ENCODE data around the gene FAM83E.
A peak's percentile ranks its signal among the peaks of the same experiment; 100 is the strongest.
"Not testable (repeated sequence)": the region's sequence is repeated elsewhere in the genome, so short reads cannot be mapped to it uniquely, and the experiment has no call there.

The FAM83E gene

DNA sequence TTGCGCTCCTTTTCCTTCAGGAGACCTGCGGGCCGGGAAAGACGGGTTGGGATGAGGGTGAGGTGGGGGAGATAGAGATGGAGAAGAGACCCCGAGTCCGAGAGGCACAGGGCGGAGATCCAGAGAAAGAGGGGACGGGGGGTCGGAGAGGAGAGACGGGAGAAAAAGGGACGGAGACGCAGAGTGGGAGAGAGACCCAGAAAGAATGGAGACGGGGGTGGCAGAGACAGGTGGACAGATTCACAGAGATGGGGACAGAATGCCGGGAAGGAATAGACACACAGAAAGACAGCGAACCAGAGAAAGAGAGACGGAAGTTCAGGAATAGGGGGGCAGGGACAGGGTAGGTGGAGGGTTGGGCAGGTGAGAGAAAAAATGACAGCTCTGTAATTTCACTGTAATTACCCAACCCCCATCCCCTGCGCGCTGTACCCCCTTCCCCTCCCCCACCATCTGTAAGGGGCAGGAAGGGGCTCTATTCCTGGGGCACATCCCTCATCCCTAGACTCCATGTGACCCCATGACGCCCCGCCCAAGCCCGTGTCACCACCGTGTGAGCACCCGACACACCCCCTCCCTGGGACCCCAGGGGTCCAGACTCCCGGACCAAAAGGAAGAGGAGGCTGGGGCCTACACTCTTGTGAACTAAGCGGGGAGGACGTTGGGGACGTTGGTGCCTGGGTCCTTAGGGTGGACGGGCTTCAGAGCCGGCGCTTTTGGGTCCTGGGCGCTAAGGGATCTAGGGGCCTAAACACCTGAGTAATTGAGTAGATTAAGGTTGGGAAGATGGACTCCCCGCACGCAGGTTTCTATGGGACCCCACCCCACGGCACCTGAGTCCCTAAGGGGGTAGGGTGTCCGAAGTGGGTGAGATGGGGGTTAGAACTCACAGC, 21.3 kb upstream of the FAM83E start:
- TF ChIP-seq, protein P1, sequence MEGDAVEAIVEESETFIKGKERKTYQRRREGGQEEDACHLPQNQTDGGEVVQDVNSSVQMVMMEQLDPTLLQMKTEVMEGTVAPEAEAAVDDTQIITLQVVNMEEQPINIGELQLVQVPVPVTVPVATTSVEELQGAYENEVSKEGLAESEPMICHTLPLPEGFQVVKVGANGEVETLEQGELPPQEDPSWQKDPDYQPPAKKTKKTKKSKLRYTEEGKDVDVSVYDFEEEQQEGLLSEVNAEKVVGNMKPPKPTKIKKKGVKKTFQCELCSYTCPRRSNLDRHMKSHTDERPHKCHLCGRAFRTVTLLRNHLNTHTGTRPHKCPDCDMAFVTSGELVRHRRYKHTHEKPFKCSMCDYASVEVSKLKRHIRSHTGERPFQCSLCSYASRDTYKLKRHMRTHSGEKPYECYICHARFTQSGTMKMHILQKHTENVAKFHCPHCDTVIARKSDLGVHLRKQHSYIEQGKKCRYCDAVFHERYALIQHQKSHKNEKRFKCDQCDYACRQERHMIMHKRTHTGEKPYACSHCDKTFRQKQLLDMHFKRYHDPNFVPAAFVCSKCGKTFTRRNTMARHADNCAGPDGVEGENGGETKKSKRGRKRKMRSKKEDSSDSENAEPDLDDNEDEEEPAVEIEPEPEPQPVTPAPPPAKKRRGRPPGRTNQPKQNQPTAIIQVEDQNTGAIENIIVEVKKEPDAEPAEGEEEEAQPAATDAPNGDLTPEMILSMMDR (IDR thresholded peaks at IDR 0.05; ENCODE audit: control insufficient read depth, extremely low read depth, insufficient read depth), result no peak
- H3K4me3 ChIP-seq (ENCODE audit: low read depth, low read length), result peak overlapping the region; percentile 72
- DNase-seq (ENCODE audit: low read depth), result no peak

DNA sequence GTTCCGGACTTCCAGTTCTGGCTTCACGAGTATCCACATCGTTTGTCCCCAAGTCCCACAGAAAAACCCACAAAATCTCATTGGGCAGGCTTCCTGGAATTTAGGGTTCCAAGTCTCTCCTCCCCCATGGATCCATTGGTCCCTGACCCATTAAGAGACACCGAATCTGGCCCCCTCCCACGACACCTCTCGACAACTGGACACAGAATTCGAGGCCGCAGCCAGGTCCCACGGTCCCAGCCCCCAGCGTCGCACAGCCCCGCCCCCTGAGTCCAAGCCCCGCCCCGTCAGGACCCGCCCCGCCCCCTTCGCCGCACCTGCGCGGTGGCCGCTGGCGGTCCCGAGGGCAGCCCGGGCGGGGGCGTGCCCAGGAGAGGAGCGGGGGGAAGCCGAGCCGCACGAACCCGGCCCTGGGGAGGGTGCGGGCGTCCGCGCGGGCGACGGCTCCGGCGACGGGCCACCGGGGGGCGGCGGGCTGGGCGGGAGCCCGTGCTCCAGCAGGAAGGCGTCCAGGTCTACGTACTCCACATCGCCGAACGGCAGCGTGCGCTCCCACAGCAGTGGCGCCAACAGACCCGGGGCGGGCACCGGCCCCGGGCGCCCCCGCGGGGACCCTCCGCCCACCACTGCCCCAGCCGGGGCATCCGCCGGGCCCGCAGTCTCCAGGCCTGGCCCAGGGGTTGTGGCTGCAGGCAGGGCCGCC, 20.5 kb upstream of the FAM83E start:
- TF ChIP-seq, protein P1 (IDR thresholded peaks at IDR 0.05; ENCODE audit: control insufficient read depth, extremely low read depth, insufficient read depth), result no peak
- H3K4me3 ChIP-seq (ENCODE audit: low read depth, low read length), result peak overlapping the region; percentile 72
- no peak for DNase-seq (ENCODE audit: low read depth)

DNA sequence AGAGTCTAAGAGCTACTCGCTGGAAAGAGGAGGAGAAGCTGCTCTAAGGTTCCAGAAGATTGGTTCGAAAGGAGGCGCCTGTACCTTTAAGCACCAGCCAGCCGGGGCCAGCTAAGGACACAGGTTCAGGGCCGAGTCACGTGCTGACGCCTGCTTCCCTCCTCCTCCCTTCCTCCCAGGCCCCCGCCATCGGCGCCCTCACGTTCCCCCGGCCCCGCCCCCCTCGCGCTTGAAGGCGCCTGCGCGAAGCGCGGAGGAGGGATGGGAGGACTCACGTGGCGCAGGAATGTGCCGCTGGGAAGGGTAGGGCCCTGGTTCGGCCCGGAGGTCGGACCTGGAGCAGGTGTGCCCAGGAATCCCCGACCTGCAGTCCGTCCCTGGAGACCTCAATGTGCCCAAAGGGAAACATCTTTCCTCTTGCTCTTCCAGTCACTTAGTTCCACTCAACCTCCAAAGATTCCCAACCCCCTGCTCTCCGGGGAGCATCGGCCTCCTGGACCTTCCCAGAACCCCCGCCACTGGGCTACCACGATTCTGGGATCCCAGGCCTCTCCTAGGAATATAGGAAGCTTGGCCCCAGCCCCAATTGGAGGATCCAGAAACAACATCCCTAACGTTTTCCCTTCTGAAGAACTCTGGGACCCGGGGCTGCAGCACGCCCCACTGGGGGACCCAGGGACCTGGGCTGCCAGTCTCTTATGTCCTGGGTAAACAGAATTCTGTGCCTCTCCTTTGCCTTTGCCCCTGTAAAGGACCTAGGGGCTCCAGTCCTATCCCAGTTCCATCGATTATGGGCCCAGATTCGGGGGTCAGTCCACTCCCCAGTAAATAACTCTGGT, 19.8 kb upstream of the FAM83E start:
- TF ChIP-seq, protein P1 (IDR thresholded peaks at IDR 0.05; ENCODE audit: control insufficient read depth, extremely low read depth, insufficient read depth), result no peak
- H3K4me3 ChIP-seq (ENCODE audit: low read depth, low read length), result peak overlapping the region; percentile 43
- DNase-seq (ENCODE audit: low read depth), result peak; percentile 89

DNA sequence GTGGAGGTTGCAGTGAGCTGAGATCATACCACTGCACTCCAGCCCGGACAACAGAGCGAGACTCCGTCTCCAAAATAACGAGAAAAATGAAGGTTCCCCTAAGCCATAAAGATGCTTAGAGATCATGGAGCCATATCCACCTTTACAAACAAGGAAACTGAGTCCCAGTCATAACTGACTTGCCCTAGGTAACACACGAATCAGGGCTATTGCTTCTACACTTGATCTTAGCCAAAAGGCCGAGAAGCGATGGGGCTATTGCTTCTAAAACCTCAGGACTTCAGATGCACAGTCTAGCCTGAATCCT, 19.1 kb upstream of the FAM83E start:
- DNase-seq (ENCODE audit: low read depth), result no peak
- peak overlapping the region; percentile 43 for H3K4me3 ChIP-seq (ENCODE audit: low read depth, low read length)
- TF ChIP-seq, protein P1 (IDR thresholded peaks at IDR 0.05; ENCODE audit: control insufficient read depth, extremely low read depth, insufficient read depth), result no peak

DNA sequence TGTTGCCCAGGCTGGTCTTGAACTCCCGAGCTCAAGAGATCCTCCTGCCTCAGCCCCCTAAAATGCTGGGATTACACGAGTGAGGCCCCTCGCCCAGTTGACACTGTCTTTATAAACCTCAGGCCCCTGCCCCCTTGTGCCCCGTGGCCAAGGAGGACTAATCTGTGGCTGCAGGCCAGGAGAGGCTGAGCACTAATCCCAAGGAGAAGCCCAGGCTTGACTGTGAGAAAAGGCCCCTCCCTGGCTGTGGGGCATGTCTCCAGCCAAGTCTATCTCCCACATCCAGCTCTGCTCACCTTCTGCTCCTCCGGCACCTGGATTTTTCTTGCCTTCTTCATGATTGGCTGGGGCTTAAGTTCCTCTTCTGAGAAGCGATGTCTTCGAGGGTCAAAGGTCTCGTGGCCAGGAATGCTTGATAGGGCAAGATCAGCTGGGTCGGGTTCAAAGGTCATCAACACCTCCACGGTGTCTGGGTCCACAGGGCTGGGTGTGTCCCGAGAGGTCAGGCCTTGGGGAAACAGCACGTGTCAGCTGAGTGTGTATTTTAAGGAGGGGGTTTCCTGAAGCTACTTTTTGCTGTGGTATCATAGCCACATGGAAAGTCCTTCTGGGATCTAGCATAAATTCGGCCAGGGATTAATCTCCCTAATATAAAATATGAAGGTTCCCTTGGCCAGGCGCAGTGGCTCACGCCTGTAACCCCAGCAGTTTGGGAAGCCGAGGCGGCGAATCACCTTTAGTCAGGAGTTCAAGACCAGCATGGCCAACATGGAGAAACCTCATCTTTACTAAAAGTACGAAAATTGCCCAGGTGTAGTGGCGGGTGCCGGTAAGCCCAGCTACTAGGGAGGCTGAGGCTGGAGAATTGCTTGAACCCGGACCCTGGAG, 18.5 kb upstream of the FAM83E start:
- DNase-seq (ENCODE audit: low read depth), result no peak
- TF ChIP-seq, protein P1 (IDR thresholded peaks at IDR 0.05; ENCODE audit: control insufficient read depth, extremely low read depth, insufficient read depth), result no peak
- peak overlapping the region; percentile 43 for H3K4me3 ChIP-seq (ENCODE audit: low read depth, low read length)

DNA sequence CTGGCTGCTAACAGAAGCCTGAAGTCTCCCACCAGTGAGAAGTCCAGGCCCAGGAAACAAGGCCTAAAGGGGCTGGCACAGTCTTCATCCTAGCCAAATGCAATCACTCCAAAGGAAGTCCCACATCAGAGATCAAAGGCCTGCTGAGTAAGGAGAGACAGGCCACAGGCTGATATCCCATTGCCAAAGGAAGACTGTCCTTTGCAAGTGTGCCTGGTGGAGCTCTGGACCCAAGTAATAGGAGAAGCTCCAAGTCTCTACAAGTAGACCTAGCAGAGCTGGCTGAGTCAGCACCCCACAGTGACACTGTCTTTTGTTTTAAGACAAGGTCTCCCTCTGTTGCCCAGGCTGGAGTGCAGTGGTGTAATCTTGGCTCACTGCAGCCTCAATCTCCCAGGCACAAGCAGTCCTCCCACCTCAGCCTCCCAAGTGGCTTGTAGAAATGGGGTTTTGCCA, 17.8 kb upstream of the FAM83E start:
- TF ChIP-seq, protein P1 (IDR thresholded peaks at IDR 0.05; ENCODE audit: control insufficient read depth, extremely low read depth, insufficient read depth), result no peak
- no peak overlapping the region for H3K4me3 ChIP-seq (ENCODE audit: low read depth, low read length)
- DNase-seq (ENCODE audit: low read depth), result no peak

DNA sequence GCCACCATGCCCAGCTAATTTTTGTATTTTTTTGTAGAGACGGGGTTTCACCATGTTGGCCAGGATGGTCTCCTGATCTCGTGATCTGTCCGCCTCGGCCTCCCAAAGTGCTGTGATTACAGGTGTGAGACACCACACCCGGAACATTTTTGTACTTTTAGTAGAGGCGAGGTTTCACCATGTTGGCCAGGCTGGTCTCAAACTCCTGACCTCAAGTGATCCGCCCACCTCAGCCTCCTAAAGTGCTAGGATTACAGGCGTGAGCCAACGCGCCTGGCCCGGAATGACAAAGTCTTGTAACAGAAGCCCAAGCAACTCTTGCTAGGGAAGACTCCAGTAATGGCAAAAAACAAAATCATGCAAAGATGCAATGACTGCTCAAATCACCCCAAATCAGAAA, 17.4 kb upstream of the FAM83E start:
- not testable (repeated sequence) for H3K4me3 ChIP-seq (ENCODE audit: low read depth, low read length); DNase-seq (ENCODE audit: low read depth)

Data from LNCaP clone FGC (cell line).